ENCODE data around the gene LBH. TPM values are rescaled to one million over a fixed set of nuclear protein-coding genes. Genes with fewer than 3 reads are reported as not detected.

Gene LBH
- total and polyA plus RNA-seq, 10 donors, result 48.7 to 178 (median 116) TPM

DNA sequence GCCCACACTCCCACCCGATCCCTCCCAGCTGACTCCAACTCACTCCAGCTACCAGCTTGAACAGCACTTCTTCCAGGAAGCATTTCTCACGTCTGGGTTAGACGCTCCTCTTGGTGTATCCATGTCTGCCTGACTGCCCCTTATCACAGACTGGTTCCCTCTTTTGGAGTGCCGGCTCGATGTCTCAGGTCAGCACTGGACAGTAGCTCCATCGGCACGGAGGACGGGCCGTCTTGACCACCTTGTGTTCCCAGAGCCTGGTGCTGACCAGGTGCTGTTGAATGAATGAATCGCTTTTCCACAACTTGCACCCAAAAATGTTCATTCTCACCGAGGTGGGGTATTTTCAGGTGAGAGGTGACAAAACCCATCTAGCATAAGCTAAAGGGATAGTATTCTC is 71.8 kb downstream of the LBH start:
- Histone ChIP-seq H3K4me1 (peaks cover 0 to 37% (median 0%) of the 10 kb centered on the region in 6 donors), H3K27me3 (replicated peaks in 1 of 7) (no peaks in the 10 kb centered on the region), H3K9me3 (no peaks in the 10 kb centered on the region), H3K27ac (no peak overlapping the region), H3K36me3 (no peaks in the 10 kb centered on the region), H3K4me3 (no peak overlapping the region)
- TF ChIP-seq POLR2A (IDR thresholded peaks at IDR 0.05), result no peak
- TF ChIP-seq, protein P1, sequence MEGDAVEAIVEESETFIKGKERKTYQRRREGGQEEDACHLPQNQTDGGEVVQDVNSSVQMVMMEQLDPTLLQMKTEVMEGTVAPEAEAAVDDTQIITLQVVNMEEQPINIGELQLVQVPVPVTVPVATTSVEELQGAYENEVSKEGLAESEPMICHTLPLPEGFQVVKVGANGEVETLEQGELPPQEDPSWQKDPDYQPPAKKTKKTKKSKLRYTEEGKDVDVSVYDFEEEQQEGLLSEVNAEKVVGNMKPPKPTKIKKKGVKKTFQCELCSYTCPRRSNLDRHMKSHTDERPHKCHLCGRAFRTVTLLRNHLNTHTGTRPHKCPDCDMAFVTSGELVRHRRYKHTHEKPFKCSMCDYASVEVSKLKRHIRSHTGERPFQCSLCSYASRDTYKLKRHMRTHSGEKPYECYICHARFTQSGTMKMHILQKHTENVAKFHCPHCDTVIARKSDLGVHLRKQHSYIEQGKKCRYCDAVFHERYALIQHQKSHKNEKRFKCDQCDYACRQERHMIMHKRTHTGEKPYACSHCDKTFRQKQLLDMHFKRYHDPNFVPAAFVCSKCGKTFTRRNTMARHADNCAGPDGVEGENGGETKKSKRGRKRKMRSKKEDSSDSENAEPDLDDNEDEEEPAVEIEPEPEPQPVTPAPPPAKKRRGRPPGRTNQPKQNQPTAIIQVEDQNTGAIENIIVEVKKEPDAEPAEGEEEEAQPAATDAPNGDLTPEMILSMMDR (IDR thresholded peaks at IDR 0.05 in 8 of 11, conservative IDR thresholded peaks at IDR 0.05 in 3 of 11), result no peak
- intact Hi-C loops (cut with DNase I; ENCODE audit: low total_unique reads), result no loop called here
- no peak for DNase-seq
- 92 to 96% (median 95%) methylated on average over 11 of the region's 11 CpGs for WGBS, 5 donors

- H3K4me1 ChIP-seq, result peaks cover 0 to 29% (median 3%) of the 10 kb centered on the region in 6 donors
- no peaks in the 10 kb centered on the region for H3K36me3 ChIP-seq
- TF ChIP-seq, protein P1 (IDR thresholded peaks at IDR 0.05 in 8 of 11, conservative IDR thresholded peaks at IDR 0.05 in 3 of 11), result no peak
- TF ChIP-seq POLR2A (IDR thresholded peaks at IDR 0.05), result no peak
- TF ChIP-seq POLR2AphosphoS5 (IDR thresholded peaks at IDR 0.05), result no peak
- intact Hi-C loops (cut with DNase I; ENCODE audit: low total_unique reads), result no loop called here
- DNase-seq, result no peak
- no peaks in the 10 kb centered on the region for H3K27me3 ChIP-seq (replicated peaks in 1 of 7)
- no peak overlapping the region for H3K4me3 ChIP-seq
- H3K9me3 ChIP-seq, result no peaks in the 10 kb centered on the region
- no peak overlapping the region for H3K27ac ChIP-seq
These were observed 73.9 kb downstream of the LBH start for GRCh38 chr2:30305235-30305634.

- WGBS, 5 donors, result 83 to 92% (median 87%) methylated on average over 4 of the region's 4 CpGs
- Histone ChIP-seq H3K36me3 (no peaks in the 10 kb centered on the region), H3K4me1 (peaks cover 0 to 29% (median 14%) of the 10 kb centered on the region in 6 donors), H3K9me3 (no peaks in the 10 kb centered on the region), H3K4me3 (no peak overlapping the region), H3K27me3 (replicated peaks in 1 of 7) (no peaks in the 10 kb centered on the region), H3K27ac (no peak overlapping the region)
- no peak for DNase-seq
- TF ChIP-seq, protein P1 (IDR thresholded peaks at IDR 0.05 in 8 of 11, conservative IDR thresholded peaks at IDR 0.05 in 3 of 11), result no peak
- no peak for TF ChIP-seq POLR2A (IDR thresholded peaks at IDR 0.05)
- TF ChIP-seq POLR2AphosphoS5 (IDR thresholded peaks at IDR 0.05), result no peak
- intact Hi-C loops (cut with DNase I; ENCODE audit: low total_unique reads), result no loop called here
These were observed 75.2 kb downstream of the LBH start for GRCh38 chr2:30306522-30306921.

DNA sequence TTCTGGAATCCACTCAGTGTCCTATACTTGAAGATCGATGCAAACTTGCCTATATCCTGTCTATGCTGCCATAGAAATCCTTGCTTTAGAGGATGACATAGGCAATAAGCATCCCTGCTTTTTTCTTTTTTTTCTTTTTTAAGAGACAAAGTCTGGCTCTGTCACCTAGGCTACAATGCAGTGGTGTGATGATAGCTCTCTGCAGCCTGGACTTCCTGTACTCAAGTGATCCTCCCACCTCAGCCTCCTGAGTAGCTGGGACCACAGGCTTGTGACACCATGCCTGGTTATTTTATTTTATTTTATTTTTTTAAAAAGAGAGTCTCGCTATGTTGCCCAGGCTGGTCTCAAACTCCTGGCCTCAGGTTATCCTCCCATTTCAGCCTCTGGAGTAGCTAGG is 76.9 kb downstream of the LBH start:
- WGBS, 5 donors, result 91 to 97% (median 94%) methylated on average over 2 of the region's 2 CpGs
- Histone ChIP-seq H3K4me1 (peaks cover 0 to 27% (median 12%) of the 10 kb centered on the region in 6 donors), H3K4me3 (no peak overlapping the region), H3K27me3 (replicated peaks in 1 of 7) (no peaks in the 10 kb centered on the region), H3K9me3 (no peaks in the 10 kb centered on the region), H3K36me3 (no peaks in the 10 kb centered on the region), H3K27ac (no peak overlapping the region)
- no peak for DNase-seq
- intact Hi-C loops (cut with DNase I; ENCODE audit: low total_unique reads), result no loop called here
- TF ChIP-seq POLR2AphosphoS5 (IDR thresholded peaks at IDR 0.05), result no peak
- TF ChIP-seq POLR2A (IDR thresholded peaks at IDR 0.05), result no peak
- TF ChIP-seq, protein P1 (IDR thresholded peaks at IDR 0.05 in 8 of 11, conservative IDR thresholded peaks at IDR 0.05 in 3 of 11), result no peak

Small RNAs within 50 kb of the gene (small RNA-seq; reads per million reads assigned to genes)
- gene SNORA10B, result 0 reads per million in 4 donors

Other genes with a start within 250 kb of the LBH start
- 100 to 1,000 TPM in 3 of 7 donors, 10 to 100 TPM in 4; 84.9 to 139 (median 96.6) TPM for gene YPEL5, start 84.5 kb upstream of the LBH start, total RNA-seq
- gene YPEL5, start 84.5 kb upstream of the LBH start, polyA plus RNA-seq, result 10 to 100 TPM; 68.2 to 86.0 (median 73.1) TPM
- 10 to 100 TPM; 11.8 to 23.3 (median 17.7) TPM for gene LCLAT1, start 215.7 kb downstream of the LBH start, total RNA-seq
- gene LCLAT1, start 215.7 kb downstream of the LBH start, polyA plus RNA-seq, result 1 to 10 TPM; 1.9 to 3.2 (median 2.3) TPM